Suppressor macrophage (primary cell): ENCODE results near the gene ZDHHC16.

ENCODE experiments used
- DNase-seq, 4 experiments: peaks; one replicate each; pipeline ENCODE4 v3.0.0-alpha.2; 2020 to 2022

The ZDHHC16 gene

GRCh38 chr10:97479939-97480338 is 34.0 kb downstream of the ZDHHC16 start:
- no peak for DNase-seq

GRCh38 chr10:97481071-97481470 is 35.1 kb downstream of the ZDHHC16 start:
- DNase-seq: no peak

- peak in 2 of 4 experiments; percentile 23 for DNase-seq
Observed at GRCh38 chr10:97482381-97482780, 36.4 kb downstream of the ZDHHC16 start.

- peak; percentile 11 to 60 (median 53) for DNase-seq
Observed at GRCh38 chr10:97483506-97483905, 37.5 kb downstream of the ZDHHC16 start.

- no peak for DNase-seq
Observed at GRCh38 chr10:97483921-97484320, 37.9 kb downstream of the ZDHHC16 start.

- no peak for DNase-seq
Observed at GRCh38 chr10:97485647-97486281, 39.8 kb downstream of the ZDHHC16 start.

GRCh38 chr10:97490592-97490991 is 44.6 kb downstream of the ZDHHC16 start:
- DNase-seq: peak in 2 of 4 experiments; percentile 25 to 29

GRCh38 chr10:97494151-97494550 is 48.2 kb downstream of the ZDHHC16 start:
- peak; percentile 57 to 79 (median 73) for DNase-seq

GRCh38 chr10:97494863-97495506 is 49.0 kb downstream of the ZDHHC16 start:
- DNase-seq: peak in 1 of 4 experiments; percentile 29

- peak; percentile 84 to 91 (median 88) for DNase-seq
Observed at GRCh38 chr10:97497572-97498075, 51.6 kb downstream of the ZDHHC16 start.

- DNase-seq: peak; percentile 99 to 100 (median 100)
Observed at GRCh38 chr10:97498076-97498840, 52.3 kb downstream of the ZDHHC16 start, which contains the start of gene MMS19. Gene MMS19, minus strand, starts transcription at chr10:97498422. Its CDS starts 38 bp downstream, at chr10:97498384.

GRCh38 chr10:97498841-97499560 is 53.0 kb downstream of the ZDHHC16 start, which contains the start of gene UBTD1:
Gene UBTD1, plus strand, starts transcription at chr10:97498924. Its CDS starts 280 bp downstream, at chr10:97499204.
- DNase-seq: peak in 1 of 4 experiments; percentile 18

- DNase-seq: peak; percentile 60 to 81 (median 78)
Observed at GRCh38 chr10:97499561-97500296, 53.8 kb downstream of the ZDHHC16 start.

GRCh38 chr10:97500297-97500575 is 54.3 kb downstream of the ZDHHC16 start:
- no peak for DNase-seq

GRCh38 chr10:97502916-97503315 is 56.9 kb downstream of the ZDHHC16 start:
- DNase-seq: no peak

- peak; percentile 40 to 76 (median 70) for DNase-seq
Observed at GRCh38 chr10:97503406-97503805, 57.4 kb downstream of the ZDHHC16 start.

- DNase-seq: peak in 3 of 4 experiments; percentile 21 to 62 (median 58)
Observed at GRCh38 chr10:97505152-97505551, 59.2 kb downstream of the ZDHHC16 start.

GRCh38 chr10:97506199-97506991 is 60.4 kb downstream of the ZDHHC16 start:
- peak; percentile 39 to 63 (median 48) for DNase-seq
